ENCODE data around the gene FLYWCH2. TPM values are rescaled to one million over a fixed set of nuclear protein-coding genes. Genes with fewer than 3 reads are reported as not detected.

FLYWCH2 gene
- total and polyA plus RNA-seq, 2 donors (not counting 3 experiments of a cell fraction or from before 2014, with no cell fraction given): 18.3 to 34.6 TPM

DNA sequence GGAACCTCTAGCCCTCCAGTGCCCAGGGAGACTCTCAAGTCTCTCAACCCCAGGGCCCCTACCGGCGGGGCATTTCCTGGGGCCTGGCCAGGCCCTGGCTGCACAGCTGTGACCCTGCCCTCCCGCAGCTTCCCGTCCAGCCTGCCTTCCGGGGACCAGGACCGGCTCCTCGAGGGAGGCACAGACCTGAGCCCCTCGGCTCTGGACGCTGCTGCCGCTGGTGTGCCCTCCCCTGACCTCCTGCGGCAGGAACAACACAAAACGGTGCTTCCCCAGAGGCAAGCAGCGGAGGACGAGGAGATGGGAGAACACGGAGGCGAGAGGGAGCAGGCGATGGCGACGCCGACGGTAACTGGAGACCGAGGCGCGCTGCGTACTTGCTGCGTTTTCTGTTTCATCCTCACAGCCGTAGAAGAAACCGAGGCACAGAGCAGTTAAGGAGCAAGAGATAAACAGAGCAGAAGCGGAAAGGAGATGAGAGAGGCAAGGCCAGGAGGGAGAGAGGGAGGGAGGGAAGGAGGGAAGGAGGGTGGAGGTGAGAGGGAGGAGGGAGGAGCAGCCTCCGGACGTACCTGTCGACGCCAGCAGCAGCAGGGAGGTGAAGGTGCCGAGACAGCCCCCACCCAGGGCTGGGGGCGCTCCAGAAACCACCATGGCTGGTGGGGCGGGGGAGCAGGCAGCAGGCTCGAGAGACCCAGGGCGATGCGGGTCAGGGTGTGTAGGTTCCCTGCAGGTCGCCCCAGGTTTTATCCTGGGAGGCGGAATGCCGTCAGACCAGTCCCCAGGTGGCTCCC is 25.4 kb upstream of the FLYWCH2 start, which contains the start of gene PRSS22:
TSS of gene PRSS22 (minus strand) at position 720 of the 794 bp plus-strand sequence. CDS start at position 654, 66 bp downstream.
- ChIA-PET CTCF (no interaction called here), POLR2A (no interaction called here)
- Histone ChIP-seq H3K27ac (ENCODE audit: insufficient read depth, low read depth, low read length) (no peak within 1 kb of the TSS), H3K9ac (replicated peaks; ENCODE audit: extremely low read depth, insufficient read depth, low read length) (no peak within 1 kb of the TSS), H3K9me1 (replicated peaks; ENCODE audit: control insufficient read depth, extremely low read depth, insufficient read depth, low read length) (no peaks in the 10 kb centered on the region), H3K4me3 (replicated peaks in 1 of 3; ENCODE audit: insufficient read depth in 1 of 3, low read depth in 1 of 3, low read length in 3 of 3) (no peak within 1 kb of the TSS), H3K27me3 (ENCODE audit: control insufficient read depth in 2 of 2, insufficient read depth in 2 of 2, low read length in 2 of 2) (peaks cover 2 to 7% of the 10 kb centered on the region in 2 experiments), H3K79me2 (ENCODE audit: control insufficient read depth, insufficient read depth, low read length) (no peaks in the 10 kb centered on the region), H3K4me1 (ENCODE audit: control insufficient read depth, extremely low read depth, insufficient read depth, low read length) (no peaks in the 10 kb centered on the region), H3K36me3 (ENCODE audit: control insufficient read depth in 2 of 2, extremely low read depth in 1 of 2, insufficient read depth in 2 of 2, low read length in 2 of 2) (no peaks in the 10 kb centered on the region), H3K4me2 (ENCODE audit: insufficient read depth, low read length) (no peak within 1 kb of the TSS), H4K20me1 (replicated peaks; ENCODE audit: control insufficient read depth, extremely low read depth, insufficient read depth, low read length) (no peaks in the 10 kb centered on the region), H2AFZ (ENCODE audit: low read depth, low read length) (no peak within 1 kb of the TSS), H3K9me3 (replicated peaks; ENCODE audit: control insufficient read depth, insufficient read depth, low read length) (peaks cover 2% of the 10 kb centered on the region)
- TF ChIP-seq, protein P1, sequence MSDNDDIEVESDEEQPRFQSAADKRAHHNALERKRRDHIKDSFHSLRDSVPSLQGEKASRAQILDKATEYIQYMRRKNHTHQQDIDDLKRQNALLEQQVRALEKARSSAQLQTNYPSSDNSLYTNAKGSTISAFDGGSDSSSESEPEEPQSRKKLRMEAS (IDR thresholded peaks at IDR 0.05; ENCODE audit: insufficient read depth, insufficient read length): no peak
- TF ChIP-seq EZH2 (IDR thresholded peaks at IDR 0.05; ENCODE audit: borderline replicate concordance, low read depth, low read length, severe bottlenecking) (peak; percentile 59), MYC (IDR thresholded peaks at IDR 0.05; ENCODE audit: low read depth, low read length) (no peak), FOS (IDR thresholded peaks at IDR 0.05; ENCODE audit: borderline replicate concordance, insufficient read depth, low read length) (no peak), JUN (IDR thresholded peaks at IDR 0.05; ENCODE audit: borderline replicate concordance, insufficient read depth, insufficient read length, low read depth) (no peak), POLR2A (IDR thresholded peaks at IDR 0.05; ENCODE audit: low read depth, low read length) (no peak)
- no TSS peak for BruUV-seq (replicated peaks)
- FAIRE-seq (no peak), DNase-seq (ENCODE audit: low read depth, low spot score) (no peak)
- intact Hi-C loops (cut with micrococcal nuclease): no loop called here
- dilution Hi-C loops (cut with MboI; ENCODE audit: extremely low pct_ligation_motif_present, low sequenced_read_pairs): no loop called here

Data from endothelial cell of umbilical vein (primary cell).